K562 (cell line): ENCODE measurements around the gene NDFIP1. TPM values are rescaled to one million over a fixed set of nuclear protein-coding genes. Genes with fewer than 3 reads are reported as not detected.

Experiments used
- ATAC-seq: fragments of 200-7000 bp; cut with Tn5 transposase; 3 replicates; pipeline ENCODE4 v1.9.1; 2020; ENCODE audit warnings: moderate library complexity
- BruUV-seq: library from RNA; stranded (reverse); fragments of 400-500 nt; replicated peaks from 2 replicates; lab custom pipeline; 2021; lab: Mats Ljungman, UMichigan
- CTCF ChIA-PET: fragments of 300-600 bp; formaldehyde crosslinking; extraction: SDS; loops from one replicate; lab custom pipeline; 2021; ENCODE audit warnings: low intra/inter-chr PET ratio; lab: Yijun Ruan, JAX
- POLR2A ChIA-PET: fragments of 300-600, 350-650 bp; sonication (Branson Sonifier 250); formaldehyde crosslinking; extraction: SDS; loops from one replicate; lab custom pipeline; 2021; ENCODE audit warnings: antibody characterized with exemption, inconsistent platforms; lab: Yijun Ruan, JAX
- DNase-seq, 4 experiments: peaks; one replicate each; pipeline versions ENCODE4 v3.0.0 to v3.0.0-alpha.2; 2011 to 2018; ENCODE audit warnings: low spot score in 3 of 4, mixed read lengths in 3 of 4; ENCODE audit errors: extremely low read depth in 1 of 4
- FAIRE-seq: peaks from 2 replicates; lab custom pipeline; 2011; peaks lifted over from hg19 to GRCh38; lab: Jason Lieb, UNC
- H2AFZ ChIP-seq: 2 replicates; pipeline ENCODE4 v1.6.0; 2011; ENCODE audit warnings: low read depth, low read length, control low read depth, inconsistent platforms
- H3K27ac ChIP-seq: fragments of 200-600 bp; 3 replicates; pipeline ENCODE4 v1.8.0; 2011; ENCODE audit warnings: low read depth, mild to moderate bottlenecking, control low read depth, inconsistent platforms, low read length, moderate library complexity, mixed read lengths; ENCODE audit errors: extremely low read depth
- H3K27me3 ChIP-seq, 2 experiments: fragments of 300-600 bp in 1 of 2; 2 replicates in 1 of 2; 3 replicates in 1 of 2; pipeline versions ENCODE4 v1.6.0 to v1.8.0; 2011; ENCODE audit warnings: inconsistent platforms in 2 of 2, low read length in 2 of 2, mild to moderate bottlenecking in 1 of 2, mixed read lengths in 1 of 2, moderate library complexity in 1 of 2; ENCODE audit not compliant: control insufficient read depth in 2 of 2, insufficient read depth in 2 of 2
- H3K36me3 ChIP-seq: fragments of 300-600 bp; 3 replicates; pipeline ENCODE4 v1.8.0; 2011; ENCODE audit warnings: mild to moderate bottlenecking, low read length, inconsistent platforms; ENCODE audit not compliant: control insufficient read depth, insufficient read depth
- H3K4me1 ChIP-seq, 2 experiments: fragments of 200-600 bp in 1 of 2; replicated peaks in 1 of 2; 2 replicates in 1 of 2; 3 replicates in 1 of 2; pipeline versions ENCODE4 v1.5.1 to v1.8.0; 2011; ENCODE audit warnings: inconsistent platforms in 2 of 2, low read length in 2 of 2, mild to moderate bottlenecking in 1 of 2, mixed read lengths in 1 of 2, moderate library complexity in 1 of 2; ENCODE audit not compliant: control insufficient read depth in 2 of 2, insufficient read depth in 2 of 2
- H3K4me2 ChIP-seq: 2 replicates; pipeline ENCODE4 v1.6.1; 2011; ENCODE audit warnings: low read length, control low read depth, inconsistent platforms, mixed read lengths; ENCODE audit not compliant: insufficient read depth
- H3K4me3 ChIP-seq: fragments of 200-600 bp; sonication (generic), shearing (Covaris generic); 2 replicates; pipeline ENCODE4 v1.5.1; 2016; ENCODE audit warnings: control low read depth, inconsistent platforms
- H3K79me2 ChIP-seq: fragments of 200-600 bp; 3 replicates; pipeline ENCODE4 v1.8.0; 2011; ENCODE audit warnings: low read length, inconsistent platforms; ENCODE audit not compliant: control insufficient read depth, insufficient read depth
- H3K9ac ChIP-seq, 2 experiments: 2 replicates each; pipeline versions ENCODE4 v1.6.0 to v1.6.1; 2011; ENCODE audit warnings: low read depth in 2 of 2, low read length in 2 of 2, control low read depth in 1 of 2, inconsistent platforms in 1 of 2, mild to moderate bottlenecking in 1 of 2, mixed read lengths in 1 of 2; ENCODE audit not compliant: insufficient read depth in 1 of 2
- H3K9me1 ChIP-seq: one replicate; pipeline ENCODE4 v1.6.0; 2011; ENCODE audit warnings: inconsistent platforms, mild to moderate bottlenecking, low read length, moderate library complexity; ENCODE audit not compliant: control insufficient read depth, insufficient read depth
- H3K9me3 ChIP-seq: replicated peaks from 2 replicates; pipeline ENCODE4 v1.5.1; 2011; ENCODE audit warnings: low read depth, low read length, inconsistent platforms; ENCODE audit not compliant: control insufficient read depth, insufficient read depth
- H4K20me1 ChIP-seq: replicated peaks from 2 replicates; pipeline ENCODE4 v1.6.1; 2011; ENCODE audit warnings: low read length, inconsistent platforms, mixed read lengths; ENCODE audit not compliant: control insufficient read depth, insufficient read depth
- ARID1B ChIP-seq: fragments of 450-650 bp; IDR thresholded peaks from 2 replicates; pipeline ENCODE4 v1.6.1; 2016; ENCODE audit warnings: antibody characterized with exemption, mild to moderate bottlenecking, inconsistent platforms
- ATF3 ChIP-seq, 2 experiments: fragments of 450-650 bp in 1 of 2; sonication (generic) in 1 of 2; formaldehyde crosslinking in 1 of 2; IDR thresholded peaks in 1 of 2; conservative IDR thresholded peaks in 1 of 2; 2 replicates each; pipeline versions ENCODE4 v1.6.1 to v1.8.1; 2016 to 2023; ENCODE audit warnings: mild to moderate bottlenecking in 2 of 2, moderate library complexity in 2 of 2, inconsistent platforms in 1 of 2, missing genetic modification reagents in 1 of 2
- BRCA1 ChIP-seq, 2 experiments: fragments of 450-650 bp in 1 of 2; sonication (generic) in 1 of 2; formaldehyde crosslinking in 1 of 2; IDR thresholded peaks; 2 replicates each; pipeline versions ENCODE4 v1.5.0 to v1.6.1; 2017 to 2020; ENCODE audit warnings: mild to moderate bottlenecking in 1 of 2, missing genetic modification reagents in 1 of 2
- CBFA2T2 ChIP-seq: fragments of 450-650 bp; conservative IDR thresholded peaks from 2 replicates; pipeline ENCODE4 v1.6.1; 2017; ENCODE audit warnings: mild to moderate bottlenecking
- CBFA2T3 ChIP-seq: fragments of 450-650 bp; IDR thresholded peaks from 2 replicates; pipeline ENCODE4 v1.6.1; 2017
- E2F8 ChIP-seq: fragments of 450-650 bp; IDR thresholded peaks from 2 replicates; pipeline ENCODE4 v1.7.1; 2018; ENCODE audit warnings: mild to moderate bottlenecking, low read depth; ENCODE audit not compliant: partially characterized antibody
- EGR1 ChIP-seq: fragments of 450-650 bp; conservative IDR thresholded peaks from 2 replicates; pipeline ENCODE4 v1.6.1; 2017; ENCODE audit warnings: mild to moderate bottlenecking
- EZH2 ChIP-seq: IDR thresholded peaks from 2 replicates; pipeline ENCODE4 v1.6.1; 2012; ENCODE audit warnings: low read depth, mild to moderate bottlenecking, inconsistent platforms, low read length, borderline replicate concordance
- FOXK2 ChIP-seq, 2 experiments: fragments of 450-650 bp; IDR thresholded peaks in 1 of 2; conservative IDR thresholded peaks in 1 of 2; 2 replicates each; pipeline ENCODE4 v1.6.1; 2016; ENCODE audit warnings: low read depth in 2 of 2, mild to moderate bottlenecking in 1 of 2
- GABPA ChIP-seq: fragments of 200-800 bp; sonication (Bioruptor generic); conservative IDR thresholded peaks from 2 replicates; pipeline ENCODE4 v1.6.1; 2016; ENCODE audit warnings: low read depth, missing genetic modification characterization, missing compliant biosample characterization
- HDAC1 ChIP-seq, 2 experiments: fragments of 450-650 bp; IDR thresholded peaks; 2 replicates each; pipeline ENCODE4 v1.6.1; 2016 to 2017; ENCODE audit warnings: inconsistent platforms in 1 of 2, mild to moderate bottlenecking in 1 of 2, moderate library complexity in 1 of 2
- MEF2A ChIP-seq: IDR thresholded peaks from 2 replicates; pipeline ENCODE4 v1.6.1; 2011; ENCODE audit warnings: low read depth, mild to moderate bottlenecking, low read length, moderate library complexity; ENCODE audit not compliant: control insufficient read depth
- RB1 ChIP-seq: fragments of 450-650 bp; IDR thresholded peaks from 2 replicates; pipeline ENCODE4 v1.6.1; 2017; ENCODE audit warnings: low read depth, mild to moderate bottlenecking
- TCF3 ChIP-seq: sonication (generic); formaldehyde crosslinking; IDR thresholded peaks from 2 replicates; pipeline ENCODE4 v1.4.0; 2020; ENCODE audit warnings: mild to moderate bottlenecking, missing genetic modification reagents
- WGBS: fragments of 100-300 bp; shearing (Covaris generic); methylation state at CpG from one replicate; pipeline ENCODE4 v1.1.6; 2016; ENCODE audit warnings: low coverage, mixed read lengths; ENCODE audit not compliant: insufficient coverage; ENCODE audit errors: missing lambda C conversion rate; 5-methylcytosine and 5-hydroxymethylcytosine counted together
- in situ Hi-C: fragments of 300-500 bp; cut with MboI; formaldehyde crosslinking; loops from 4 replicates; pipeline ENCODE4 v1.15.0; 2018; ENCODE audit warnings: inconsistent platforms, mixed read lengths
- intact Hi-C: fragments of 100-400 bp; cut with micrococcal nuclease; formaldehyde crosslinking; loops from 2 replicates; pipeline ENCODE4 v1.14.2; 2022
- polyA plus RNA-seq, 8 experiments: library from polyadenylated mRNA; depleted of rRNA in 4 of 8; stranded (reverse) in 5 of 8; unstranded in 3 of 8; fragments of >200 nt; fragmentation: Nextera tagmentation in 2 of 8; fragmentation: Illumina TruSeq in 1 of 8; extraction: Ambion mirVana in 2 of 8; extraction: Trizol in 1 of 8; gene quantifications; 2 replicates each; pipeline versions ENCODE4 v1.2.1 to v1.2.3, GENCODE V29; 2011 to 2014; ENCODE audit warnings: inconsistent platforms in 1 of 8, missing spikeins in 1 of 8
- total RNA-seq, 7 experiments: library from RNA; depleted of rRNA in 6 of 7; stranded (reverse); fragments of >200 nt in 6 of 7; fragmentation: Illumina TruSeq in 2 of 7; extraction: Trizol in 2 of 7; gene quantifications; 2 replicates each; pipeline versions ENCODE4 v1.2.1 to v1.2.3, GENCODE V29; 2011 to 2021; ENCODE audit warnings: low replicate concordance in 1 of 7

The NDFIP1 gene
- total and polyA plus RNA-seq, 9 of the 15 experiments (the other 6 are each of a cell fraction or from before 2014, with no cell fraction given) = 5.3 to 37.5 (median 31.9) TPM

- no peaks in the 10 kb centered on the region for H3K27me3 ChIP-seq
- H3K9ac ChIP-seq = peak overlapping the region; percentile 3 to 12; a peak in 2 of 4 replicates
- POLR2A ChIA-PET = interaction anchor here (0.6 to 1.5 kb wide), 4 partner anchors 11 to 78 kb away, joined by 3 to 5 read pairs (median 3); partner anchors contain the start of gene NDFIP1
- peak; percentile 65 for FAIRE-seq
- H2AFZ ChIP-seq = peak overlapping the region; percentile 94
- H3K4me1 ChIP-seq = peaks cover 11 to 23% of the 10 kb centered on the region in 2 experiments; a peak in 4 of 5 replicates
- H3K4me3 ChIP-seq = no peak overlapping the region
- H3K36me3 ChIP-seq = no peaks in the 10 kb centered on the region
- no TSS peak for BruUV-seq
- 0 out of 2 replicates have a peak overlapping the region, but pooled peaks have one; percentile 3 for H3K4me2 ChIP-seq
- in situ Hi-C loops = no loop called here
- no peaks in the 10 kb centered on the region for H4K20me1 ChIP-seq
- no peaks in the 10 kb centered on the region for H3K9me3 ChIP-seq
- 46% methylated on average over 8 of the region's 8 CpGs for WGBS
- no peaks in the 10 kb centered on the region for H3K9me1 ChIP-seq
- peak overlapping the region; percentile 41; the same call in 2 of the 3 replicates for H3K27ac ChIP-seq
- H3K79me2 ChIP-seq = no peaks in the 10 kb centered on the region
- peak; percentile 48 for ATAC-seq
- CTCF ChIA-PET = no interaction called here
- intact Hi-C loops = no loop called here
- peak in 1 of 4 experiments; percentile 38 for DNase-seq
- TF ChIP-seq EGR1 (peak; percentile 63), GABPA (tag) (no peak), RB1 (no peak), FOXK2 (conservative IDR thresholded peaks at IDR 0.05 in 1 of 2, IDR thresholded peaks at IDR 0.05 in 1 of 2; ENCODE audit: low read depth in 2 of 2) (no peak), E2F8 (no peak), CBFA2T3 (peak; percentile 67), HDAC1 (IDR thresholded peaks at IDR 0.05) (peak in 1 of 2 experiments; percentile 27; a peak in 1 of 4 replicates), BRCA1 (IDR thresholded peaks at IDR 0.05) (no peak), BRCA1 (CRISPR knock-in tag; IDR thresholded peaks at IDR 0.05) (no peak), TCF3 (CRISPR knock-in tag) (peak; percentile 50; the same call in 1 of the 2 replicates), ATF3 (IDR thresholded peaks at IDR 0.05) (peak; percentile 15; the same call in 1 of the 2 replicates), ATF3 (CRISPR knock-in tag; conservative IDR thresholded peaks at IDR 0.05) (no peak), MEF2A (0 out of 2 replicates have a peak, but pooled peaks have one; percentile 23), EZH2 (no peak), ARID1B (peak; percentile 32; the same call in 1 of the 2 replicates), CBFA2T2 (peak; percentile 23; the same call in 1 of the 2 replicates)
Measured at GRCh38 chr5:142095651-142096330, 12.8 kb upstream of the NDFIP1 start.
